Neural cell (in vitro differentiated cells): ENCODE measurements around the gene SLAMF1. TPM values are rescaled to one million over a fixed set of nuclear protein-coding genes. Genes with fewer than 3 reads are reported as not detected.

Experiments
- H2AFZ ChIP-seq: fragments of 200-600, 300-800 bp; sonication (generic), shearing (Covaris generic); 2 replicates; pipeline ENCODE4 v1.6.0; 2014; ENCODE audit warnings: low read depth, mild to moderate bottlenecking, antibody characterized with exemption, low read length, moderate library complexity
- H3F3A ChIP-seq: fragments of 200-600 bp; shearing (Covaris generic); 2 replicates; pipeline ENCODE4 v1.6.1; 2016; ENCODE audit warnings: mild to moderate bottlenecking, moderate library complexity, mixed read lengths, antibody characterized with exemption, low read length; ENCODE audit not compliant: insufficient read depth, poor library complexity, severe bottlenecking
- H3K27ac ChIP-seq: fragments of 200-600, 300-800 bp; sonication (generic), shearing (Covaris generic); 2 replicates; pipeline ENCODE4 v1.5.1; 2014; ENCODE audit warnings: mild to moderate bottlenecking, low read length, moderate library complexity
- H3K27me3 ChIP-seq: fragments of 300-800, 200-600 bp; sonication (generic), shearing (Covaris generic); 2 replicates; pipeline ENCODE4 v1.6.0; 2014; ENCODE audit warnings: mild to moderate bottlenecking, low read depth, low read length, moderate library complexity; ENCODE audit not compliant: insufficient read depth
- H3K36me3 ChIP-seq: fragments of 300-800, 200-600 bp; sonication (generic), shearing (Covaris generic); 2 replicates; pipeline ENCODE4 v1.5.1; 2014; ENCODE audit warnings: mild to moderate bottlenecking, antibody characterized with exemption, low read length, moderate library complexity; ENCODE audit not compliant: insufficient read depth
- H3K4me2 ChIP-seq: fragments of 300-800, 200-600 bp; sonication (generic), shearing (Covaris generic); 2 replicates; pipeline ENCODE4 v1.6.0; 2014; ENCODE audit warnings: mild to moderate bottlenecking, low read length
- H3K4me3 ChIP-seq: fragments of 300-800, 200-600 bp; sonication (generic), shearing (Covaris generic); 2 replicates; pipeline ENCODE4 v1.5.1; 2014; ENCODE audit warnings: mild to moderate bottlenecking, low read length, moderate library complexity
- H3K79me2 ChIP-seq: fragments of 200-600 bp; shearing (Covaris generic); replicated peaks from 2 replicates; pipeline ENCODE4 v1.6.0; 2014; ENCODE audit warnings: mild to moderate bottlenecking, low read length, moderate library complexity; ENCODE audit not compliant: insufficient read depth
- H3K9ac ChIP-seq: fragments of 300-800, 200-600 bp; sonication (generic), shearing (Covaris generic); 2 replicates; pipeline ENCODE4 v1.6.1; 2016; ENCODE audit warnings: mild to moderate bottlenecking, low read length, mixed read lengths
- H3K9me2 ChIP-seq: fragments of 200-600 bp; shearing (Covaris generic); 2 replicates; pipeline ENCODE4 v1.6.1; 2016; ENCODE audit warnings: mild to moderate bottlenecking, low read length, mixed read lengths; ENCODE audit not compliant: insufficient read depth
- H3K9me3 ChIP-seq: fragments of 200-600, 300-800 bp; sonication (generic), shearing (Covaris generic); 2 replicates; pipeline ENCODE4 v1.6.1; 2016; ENCODE audit warnings: mild to moderate bottlenecking, mixed run types, low read length, moderate library complexity, mixed read lengths
- H4K20me1 ChIP-seq: fragments of 200-600 bp; shearing (Covaris generic); 2 replicates; pipeline ENCODE4 v1.6.1; 2016; ENCODE audit warnings: mild to moderate bottlenecking, mixed run types; ENCODE audit not compliant: insufficient read depth
- EZH2 ChIP-seq: fragments of 200-600, 300-800 bp; shearing (Covaris generic), sonication (generic); IDR thresholded peaks from 2 replicates; pipeline ENCODE4 v1.6.1; 2014; ENCODE audit warnings: antibody characterized with exemption, low read length, borderline replicate concordance, mild to moderate bottlenecking; ENCODE audit not compliant: insufficient read depth, poor library complexity, severe bottlenecking
- MXI1 ChIP-seq: fragments of 450-650 bp; conservative IDR thresholded peaks from 2 replicates; pipeline ENCODE4 v1.6.1; 2014; ENCODE audit warnings: antibody characterized with exemption, mild to moderate bottlenecking; ENCODE audit not compliant: poor library complexity, severe bottlenecking
- POLR2AphosphoS5 ChIP-seq: IDR thresholded peaks from 2 replicates; pipeline ENCODE4 v1.6.1; 2012
- RAD21 ChIP-seq: fragments of 450-650 bp; conservative IDR thresholded peaks from 2 replicates; pipeline ENCODE4 v1.6.1; 2014; ENCODE audit warnings: antibody characterized with exemption, mild to moderate bottlenecking, moderate library complexity
- SMC3 ChIP-seq: fragments of 450-650 bp; conservative IDR thresholded peaks from 2 replicates; pipeline ENCODE4 v1.6.1; 2014; ENCODE audit warnings: antibody characterized with exemption, mild to moderate bottlenecking, moderate library complexity; ENCODE audit not compliant: poor library complexity
- TAF1 ChIP-seq: IDR thresholded peaks from 2 replicates; pipeline ENCODE4 v1.6.1; 2012; ENCODE audit warnings: low read depth
- polyA plus RNA-seq: library from polyadenylated mRNA; depleted of rRNA; stranded (reverse); fragments of >200 nt; gene quantifications from 2 replicates; pipeline ENCODE4 v1.2.3, GENCODE V29; 2014
- TF ChIP-seq, protein P1 (sequence below): fragments of 450-650 bp; IDR thresholded peaks from 2 replicates; pipeline ENCODE4 v1.5.1; 2014; ENCODE audit warnings: antibody characterized with exemption, mild to moderate bottlenecking, moderate library complexity; ENCODE audit not compliant: poor library complexity, severe bottlenecking
- TF ChIP-seq, protein P2 (sequence below): IDR thresholded peaks from 2 replicates; pipeline ENCODE4 v1.6.1; 2012; ENCODE audit warnings: borderline replicate concordance

SLAMF1 gene
- polyA plus RNA-seq, 1 donor from 2014 or later = not detected

DNA sequence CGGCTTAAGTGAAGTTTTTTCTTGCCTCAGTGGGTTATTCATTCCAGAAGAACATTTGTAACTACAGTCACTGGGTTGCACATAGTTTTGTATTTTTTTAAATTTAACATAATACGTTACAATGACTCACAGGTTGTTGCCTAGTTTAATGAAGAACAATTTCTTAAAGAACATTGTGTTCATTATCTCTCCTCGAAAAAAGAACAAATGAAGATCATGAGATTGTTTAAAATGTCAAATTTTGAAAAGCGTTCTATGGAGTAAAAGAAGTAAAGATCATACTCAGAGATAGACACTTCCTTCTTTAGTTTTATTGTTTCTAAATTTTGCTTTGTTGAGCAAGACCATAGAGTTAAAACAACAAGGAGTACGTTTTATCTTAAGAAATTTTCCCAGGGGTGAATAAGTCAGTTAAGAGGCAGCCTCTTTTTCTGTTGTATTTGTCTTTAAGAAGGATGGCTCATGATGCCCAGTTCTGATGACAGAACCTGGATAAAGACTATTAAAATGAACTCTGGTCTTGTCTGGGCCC is 10.5 kb upstream of the SLAMF1 start:
- Histone ChIP-seq H3K9me2 (no peaks in the 10 kb centered on the region), H3K9me3 (no peaks in the 10 kb centered on the region), H3K27me3 (no peaks in the 10 kb centered on the region), H3K9ac (no peak overlapping the region), H3K79me2 (no peaks in the 10 kb centered on the region), H3K4me2 (no peak overlapping the region), H2AFZ (no peak overlapping the region), H3K36me3 (no peaks in the 10 kb centered on the region), H4K20me1 (no peaks in the 10 kb centered on the region), H3F3A (no peaks in the 10 kb centered on the region), H3K27ac (no peak overlapping the region), H3K4me3 (no peak overlapping the region)
- TF ChIP-seq, protein P1, sequence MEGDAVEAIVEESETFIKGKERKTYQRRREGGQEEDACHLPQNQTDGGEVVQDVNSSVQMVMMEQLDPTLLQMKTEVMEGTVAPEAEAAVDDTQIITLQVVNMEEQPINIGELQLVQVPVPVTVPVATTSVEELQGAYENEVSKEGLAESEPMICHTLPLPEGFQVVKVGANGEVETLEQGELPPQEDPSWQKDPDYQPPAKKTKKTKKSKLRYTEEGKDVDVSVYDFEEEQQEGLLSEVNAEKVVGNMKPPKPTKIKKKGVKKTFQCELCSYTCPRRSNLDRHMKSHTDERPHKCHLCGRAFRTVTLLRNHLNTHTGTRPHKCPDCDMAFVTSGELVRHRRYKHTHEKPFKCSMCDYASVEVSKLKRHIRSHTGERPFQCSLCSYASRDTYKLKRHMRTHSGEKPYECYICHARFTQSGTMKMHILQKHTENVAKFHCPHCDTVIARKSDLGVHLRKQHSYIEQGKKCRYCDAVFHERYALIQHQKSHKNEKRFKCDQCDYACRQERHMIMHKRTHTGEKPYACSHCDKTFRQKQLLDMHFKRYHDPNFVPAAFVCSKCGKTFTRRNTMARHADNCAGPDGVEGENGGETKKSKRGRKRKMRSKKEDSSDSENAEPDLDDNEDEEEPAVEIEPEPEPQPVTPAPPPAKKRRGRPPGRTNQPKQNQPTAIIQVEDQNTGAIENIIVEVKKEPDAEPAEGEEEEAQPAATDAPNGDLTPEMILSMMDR = no peak
- TF ChIP-seq RAD21 = no peak
- no peak for TF ChIP-seq SMC3
- no peak for TF ChIP-seq EZH2
- no peak for TF ChIP-seq MXI1
- TF ChIP-seq POLR2AphosphoS5 = no peak

DNA sequence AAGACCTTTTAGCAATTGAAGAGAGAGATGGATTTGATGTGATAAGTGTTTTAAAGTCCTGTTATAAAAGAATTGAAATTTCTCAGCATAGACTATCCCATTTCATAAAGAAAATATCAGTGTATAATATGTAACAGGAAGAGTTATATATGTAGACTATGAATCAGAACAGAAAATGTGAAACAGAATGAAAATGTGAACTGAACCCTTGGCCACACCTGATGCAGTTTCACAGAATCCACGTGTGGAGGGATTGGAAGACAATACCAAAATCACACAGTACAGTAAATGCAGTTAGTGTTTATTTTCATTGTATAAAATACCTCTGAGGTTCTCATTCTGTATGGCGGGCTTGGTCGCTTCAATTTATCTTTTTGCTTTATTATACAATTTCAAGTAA is 9.9 kb upstream of the SLAMF1 start:
- Histone ChIP-seq H3K79me2 (no peaks in the 10 kb centered on the region), H3K27ac (no peak overlapping the region), H3F3A (no peaks in the 10 kb centered on the region), H3K36me3 (no peaks in the 10 kb centered on the region), H3K4me2 (no peak overlapping the region), H3K4me3 (no peak overlapping the region), H3K9ac (no peak overlapping the region), H3K9me2 (no peaks in the 10 kb centered on the region), H3K9me3 (no peaks in the 10 kb centered on the region), H2AFZ (no peak overlapping the region), H3K27me3 (no peaks in the 10 kb centered on the region), H4K20me1 (no peaks in the 10 kb centered on the region)
- TF ChIP-seq, protein P1 = no peak
- TF ChIP-seq RAD21 (no peak), TAF1 (no peak), EZH2 (no peak), MXI1 (no peak), POLR2AphosphoS5 (no peak)
- TF ChIP-seq, protein P2, sequence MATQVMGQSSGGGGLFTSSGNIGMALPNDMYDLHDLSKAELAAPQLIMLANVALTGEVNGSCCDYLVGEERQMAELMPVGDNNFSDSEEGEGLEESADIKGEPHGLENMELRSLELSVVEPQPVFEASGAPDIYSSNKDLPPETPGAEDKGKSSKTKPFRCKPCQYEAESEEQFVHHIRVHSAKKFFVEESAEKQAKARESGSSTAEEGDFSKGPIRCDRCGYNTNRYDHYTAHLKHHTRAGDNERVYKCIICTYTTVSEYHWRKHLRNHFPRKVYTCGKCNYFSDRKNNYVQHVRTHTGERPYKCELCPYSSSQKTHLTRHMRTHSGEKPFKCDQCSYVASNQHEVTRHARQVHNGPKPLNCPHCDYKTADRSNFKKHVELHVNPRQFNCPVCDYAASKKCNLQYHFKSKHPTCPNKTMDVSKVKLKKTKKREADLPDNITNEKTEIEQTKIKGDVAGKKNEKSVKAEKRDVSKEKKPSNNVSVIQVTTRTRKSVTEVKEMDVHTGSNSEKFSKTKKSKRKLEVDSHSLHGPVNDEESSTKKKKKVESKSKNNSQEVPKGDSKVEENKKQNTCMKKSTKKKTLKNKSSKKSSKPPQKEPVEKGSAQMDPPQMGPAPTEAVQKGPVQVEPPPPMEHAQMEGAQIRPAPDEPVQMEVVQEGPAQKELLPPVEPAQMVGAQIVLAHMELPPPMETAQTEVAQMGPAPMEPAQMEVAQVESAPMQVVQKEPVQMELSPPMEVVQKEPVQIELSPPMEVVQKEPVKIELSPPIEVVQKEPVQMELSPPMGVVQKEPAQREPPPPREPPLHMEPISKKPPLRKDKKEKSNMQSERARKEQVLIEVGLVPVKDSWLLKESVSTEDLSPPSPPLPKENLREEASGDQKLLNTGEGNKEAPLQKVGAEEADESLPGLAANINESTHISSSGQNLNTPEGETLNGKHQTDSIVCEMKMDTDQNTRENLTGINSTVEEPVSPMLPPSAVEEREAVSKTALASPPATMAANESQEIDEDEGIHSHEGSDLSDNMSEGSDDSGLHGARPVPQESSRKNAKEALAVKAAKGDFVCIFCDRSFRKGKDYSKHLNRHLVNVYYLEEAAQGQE = no peak
